ENCODE data around the gene CARD10. TPM values are rescaled to one million over a fixed set of nuclear protein-coding genes. Genes with fewer than 3 reads are reported as not detected.

Gene CARD10
- total and polyA plus RNA-seq, 4 donors: 7.8 to 14.0 (median 8.4) TPM

DNA sequence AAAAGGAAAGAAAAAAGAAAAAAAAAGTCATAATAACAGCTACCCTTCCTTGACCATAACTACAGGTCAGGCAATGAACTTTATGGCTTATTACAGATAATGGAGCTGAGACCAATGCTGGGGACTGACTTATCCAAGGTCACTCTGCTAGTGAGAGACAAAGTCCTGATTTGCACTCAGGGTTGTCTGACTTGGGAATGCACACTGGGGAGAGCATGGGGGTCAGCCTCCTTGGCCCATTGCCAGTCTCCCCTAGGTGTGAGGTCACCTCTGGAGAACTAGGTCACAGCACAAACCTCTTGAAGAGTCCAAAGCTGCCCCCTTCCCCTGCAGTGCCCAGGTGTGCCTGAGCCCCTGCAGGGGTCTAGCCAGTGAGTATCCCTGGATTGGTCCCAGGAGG, 35.8 kb upstream of the CARD10 start:
- no peaks in the 10 kb centered on the region for H3K27me3 ChIP-seq (ENCODE audit: control insufficient read depth in 4 of 4, insufficient read depth in 4 of 4, low read length in 3 of 4)
- peaks cover 22 to 49% (median 36%) of the 10 kb centered on the region in 4 donors for H3K4me1 ChIP-seq (ENCODE audit: control insufficient read depth in 4 of 4, insufficient read depth in 4 of 4, low read length in 3 of 4)
- H3K4me3 ChIP-seq (ENCODE audit: low read depth in 1 of 3, low read length in 3 of 3): no peak overlapping the region
- no peak overlapping the region for H3K27ac ChIP-seq (ENCODE audit: low read depth in 1 of 2, low read length in 2 of 2)
- H3K9me3 ChIP-seq (ENCODE audit: control insufficient read depth in 4 of 4, low read length in 3 of 4): no peaks in the 10 kb centered on the region
- TF ChIP-seq TAF1 (conservative IDR thresholded peaks at IDR 0.05): no peak
- no peak for TF ChIP-seq FOXA1 (IDR thresholded peaks at IDR 0.05)
- TF ChIP-seq, protein P1, sequence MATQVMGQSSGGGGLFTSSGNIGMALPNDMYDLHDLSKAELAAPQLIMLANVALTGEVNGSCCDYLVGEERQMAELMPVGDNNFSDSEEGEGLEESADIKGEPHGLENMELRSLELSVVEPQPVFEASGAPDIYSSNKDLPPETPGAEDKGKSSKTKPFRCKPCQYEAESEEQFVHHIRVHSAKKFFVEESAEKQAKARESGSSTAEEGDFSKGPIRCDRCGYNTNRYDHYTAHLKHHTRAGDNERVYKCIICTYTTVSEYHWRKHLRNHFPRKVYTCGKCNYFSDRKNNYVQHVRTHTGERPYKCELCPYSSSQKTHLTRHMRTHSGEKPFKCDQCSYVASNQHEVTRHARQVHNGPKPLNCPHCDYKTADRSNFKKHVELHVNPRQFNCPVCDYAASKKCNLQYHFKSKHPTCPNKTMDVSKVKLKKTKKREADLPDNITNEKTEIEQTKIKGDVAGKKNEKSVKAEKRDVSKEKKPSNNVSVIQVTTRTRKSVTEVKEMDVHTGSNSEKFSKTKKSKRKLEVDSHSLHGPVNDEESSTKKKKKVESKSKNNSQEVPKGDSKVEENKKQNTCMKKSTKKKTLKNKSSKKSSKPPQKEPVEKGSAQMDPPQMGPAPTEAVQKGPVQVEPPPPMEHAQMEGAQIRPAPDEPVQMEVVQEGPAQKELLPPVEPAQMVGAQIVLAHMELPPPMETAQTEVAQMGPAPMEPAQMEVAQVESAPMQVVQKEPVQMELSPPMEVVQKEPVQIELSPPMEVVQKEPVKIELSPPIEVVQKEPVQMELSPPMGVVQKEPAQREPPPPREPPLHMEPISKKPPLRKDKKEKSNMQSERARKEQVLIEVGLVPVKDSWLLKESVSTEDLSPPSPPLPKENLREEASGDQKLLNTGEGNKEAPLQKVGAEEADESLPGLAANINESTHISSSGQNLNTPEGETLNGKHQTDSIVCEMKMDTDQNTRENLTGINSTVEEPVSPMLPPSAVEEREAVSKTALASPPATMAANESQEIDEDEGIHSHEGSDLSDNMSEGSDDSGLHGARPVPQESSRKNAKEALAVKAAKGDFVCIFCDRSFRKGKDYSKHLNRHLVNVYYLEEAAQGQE (IDR thresholded peaks at IDR 0.05): no peak
- DNase-seq (ENCODE audit: low spot score): no peak
- no peak overlapping the region for H3K9ac ChIP-seq (ENCODE audit: low read depth in 1 of 2, low read length in 2 of 2)
- H3K36me3 ChIP-seq (ENCODE audit: control insufficient read depth in 4 of 4, insufficient read depth in 3 of 4, low read depth in 1 of 4, low read length in 3 of 4): no peaks in the 10 kb centered on the region

DNA sequence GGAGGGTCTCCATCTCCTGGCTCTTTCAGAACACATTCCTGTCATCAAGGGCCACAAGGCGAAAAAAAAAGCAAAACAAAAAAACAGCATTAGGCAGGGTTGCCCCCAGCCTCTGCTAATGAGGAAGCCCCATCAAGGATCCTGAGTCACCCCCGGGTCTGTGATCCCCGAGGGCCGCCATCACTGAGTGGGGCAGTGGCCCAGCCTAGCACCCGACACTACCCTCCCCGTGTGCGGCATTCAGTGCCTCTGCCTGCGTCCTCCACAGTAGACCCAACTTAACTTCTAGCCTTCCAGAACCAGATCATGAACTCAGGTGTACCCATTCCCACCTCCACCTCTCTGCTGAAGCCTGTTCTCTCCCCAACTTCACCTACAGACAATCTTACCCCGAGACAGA, 34.5 kb upstream of the CARD10 start:
- DNase-seq (ENCODE audit: low spot score): no peak
- TF ChIP-seq, protein P1 (IDR thresholded peaks at IDR 0.05): no peak
- TF ChIP-seq NR2F2 (IDR thresholded peaks at IDR 0.05): no peak
- no peak for TF ChIP-seq SP1 (IDR thresholded peaks at IDR 0.05)
- no peak for TF ChIP-seq FOXA1 (IDR thresholded peaks at IDR 0.05)
- TF ChIP-seq, protein P2, sequence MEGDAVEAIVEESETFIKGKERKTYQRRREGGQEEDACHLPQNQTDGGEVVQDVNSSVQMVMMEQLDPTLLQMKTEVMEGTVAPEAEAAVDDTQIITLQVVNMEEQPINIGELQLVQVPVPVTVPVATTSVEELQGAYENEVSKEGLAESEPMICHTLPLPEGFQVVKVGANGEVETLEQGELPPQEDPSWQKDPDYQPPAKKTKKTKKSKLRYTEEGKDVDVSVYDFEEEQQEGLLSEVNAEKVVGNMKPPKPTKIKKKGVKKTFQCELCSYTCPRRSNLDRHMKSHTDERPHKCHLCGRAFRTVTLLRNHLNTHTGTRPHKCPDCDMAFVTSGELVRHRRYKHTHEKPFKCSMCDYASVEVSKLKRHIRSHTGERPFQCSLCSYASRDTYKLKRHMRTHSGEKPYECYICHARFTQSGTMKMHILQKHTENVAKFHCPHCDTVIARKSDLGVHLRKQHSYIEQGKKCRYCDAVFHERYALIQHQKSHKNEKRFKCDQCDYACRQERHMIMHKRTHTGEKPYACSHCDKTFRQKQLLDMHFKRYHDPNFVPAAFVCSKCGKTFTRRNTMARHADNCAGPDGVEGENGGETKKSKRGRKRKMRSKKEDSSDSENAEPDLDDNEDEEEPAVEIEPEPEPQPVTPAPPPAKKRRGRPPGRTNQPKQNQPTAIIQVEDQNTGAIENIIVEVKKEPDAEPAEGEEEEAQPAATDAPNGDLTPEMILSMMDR (IDR thresholded peaks at IDR 0.05; ENCODE audit: low read depth, low read length, missing input control): no peak
- TF ChIP-seq, protein P3, sequence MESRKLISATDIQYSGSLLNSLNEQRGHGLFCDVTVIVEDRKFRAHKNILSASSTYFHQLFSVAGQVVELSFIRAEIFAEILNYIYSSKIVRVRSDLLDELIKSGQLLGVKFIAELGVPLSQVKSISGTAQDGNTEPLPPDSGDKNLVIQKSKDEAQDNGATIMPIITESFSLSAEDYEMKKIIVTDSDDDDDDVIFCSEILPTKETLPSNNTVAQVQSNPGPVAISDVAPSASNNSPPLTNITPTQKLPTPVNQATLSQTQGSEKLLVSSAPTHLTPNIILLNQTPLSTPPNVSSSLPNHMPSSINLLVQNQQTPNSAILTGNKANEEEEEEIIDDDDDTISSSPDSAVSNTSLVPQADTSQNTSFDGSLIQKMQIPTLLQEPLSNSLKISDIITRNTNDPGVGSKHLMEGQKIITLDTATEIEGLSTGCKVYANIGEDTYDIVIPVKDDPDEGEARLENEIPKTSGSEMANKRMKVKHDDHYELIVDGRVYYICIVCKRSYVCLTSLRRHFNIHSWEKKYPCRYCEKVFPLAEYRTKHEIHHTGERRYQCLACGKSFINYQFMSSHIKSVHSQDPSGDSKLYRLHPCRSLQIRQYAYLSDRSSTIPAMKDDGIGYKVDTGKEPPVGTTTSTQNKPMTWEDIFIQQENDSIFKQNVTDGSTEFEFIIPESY (IDR thresholded peaks at IDR 0.05): no peak
- no peak for TF ChIP-seq TAF1 (conservative IDR thresholded peaks at IDR 0.05)
- TF ChIP-seq RAD21 (IDR thresholded peaks at IDR 0.05): no peak
- no peak for TF ChIP-seq JUND (IDR thresholded peaks at IDR 0.05)
- TF ChIP-seq GABPA (IDR thresholded peaks at IDR 0.05 in 1 of 2, conservative IDR thresholded peaks at IDR 0.05 in 1 of 2): no peak
- TF ChIP-seq, protein P4, sequence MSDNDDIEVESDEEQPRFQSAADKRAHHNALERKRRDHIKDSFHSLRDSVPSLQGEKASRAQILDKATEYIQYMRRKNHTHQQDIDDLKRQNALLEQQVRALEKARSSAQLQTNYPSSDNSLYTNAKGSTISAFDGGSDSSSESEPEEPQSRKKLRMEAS (IDR thresholded peaks at IDR 0.05): no peak
- TF ChIP-seq, protein P5, sequence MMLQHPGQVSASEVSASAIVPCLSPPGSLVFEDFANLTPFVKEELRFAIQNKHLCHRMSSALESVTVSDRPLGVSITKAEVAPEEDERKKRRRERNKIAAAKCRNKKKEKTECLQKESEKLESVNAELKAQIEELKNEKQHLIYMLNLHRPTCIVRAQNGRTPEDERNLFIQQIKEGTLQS (IDR thresholded peaks at IDR 0.05): no peak
- no peak for TF ChIP-seq RXRA (IDR thresholded peaks at IDR 0.05)
- no peak for TF ChIP-seq HNF4G (IDR thresholded peaks at IDR 0.05)
- TF ChIP-seq YY1 (IDR thresholded peaks at IDR 0.05): no peak
- Histone ChIP-seq H3K4me3 (ENCODE audit: low read depth in 1 of 3, low read length in 3 of 3) (no peak overlapping the region), H3K4me1 (ENCODE audit: control insufficient read depth in 4 of 4, insufficient read depth in 4 of 4, low read length in 3 of 4) (peaks cover 20 to 50% (median 40%) of the 10 kb centered on the region in 4 donors), H3K9me3 (ENCODE audit: control insufficient read depth in 4 of 4, low read length in 3 of 4) (no peaks in the 10 kb centered on the region), H3K27me3 (ENCODE audit: control insufficient read depth in 4 of 4, insufficient read depth in 4 of 4, low read length in 3 of 4) (no peaks in the 10 kb centered on the region), H3K27ac (ENCODE audit: low read depth in 1 of 2, low read length in 2 of 2) (no peak overlapping the region), H3K36me3 (ENCODE audit: control insufficient read depth in 4 of 4, insufficient read depth in 3 of 4, low read depth in 1 of 4, low read length in 3 of 4) (no peaks in the 10 kb centered on the region), H3K9ac (ENCODE audit: low read depth in 1 of 2, low read length in 2 of 2) (no peak overlapping the region)
- 88% methylated on average over 9 of the region's 9 CpGs for WGBS

All from liver (tissue), 9 donors.